NCI-H1105 (cell line): ENCODE results near the gene STARD4.

ENCODE experiments used
- DNase-seq: peaks from one replicate; lab custom pipeline; 2025; lab: John Stamatoyannopoulos, UW

STARD4 gene

GRCh38 chr5:111469903-111470302, 42.4 kb downstream of the STARD4 start:
- no peak for DNase-seq

- DNase-seq = no peak
These were observed 42.9 kb downstream of the STARD4 start for GRCh38 chr5:111469293-111469896.

GRCh38 chr5:111463311-111463710, 49.0 kb downstream of the STARD4 start:
- DNase-seq = peak; percentile 42

- DNase-seq = no peak
These were observed 50.4 kb downstream of the STARD4 start for GRCh38 chr5:111461934-111462333.

DNA sequence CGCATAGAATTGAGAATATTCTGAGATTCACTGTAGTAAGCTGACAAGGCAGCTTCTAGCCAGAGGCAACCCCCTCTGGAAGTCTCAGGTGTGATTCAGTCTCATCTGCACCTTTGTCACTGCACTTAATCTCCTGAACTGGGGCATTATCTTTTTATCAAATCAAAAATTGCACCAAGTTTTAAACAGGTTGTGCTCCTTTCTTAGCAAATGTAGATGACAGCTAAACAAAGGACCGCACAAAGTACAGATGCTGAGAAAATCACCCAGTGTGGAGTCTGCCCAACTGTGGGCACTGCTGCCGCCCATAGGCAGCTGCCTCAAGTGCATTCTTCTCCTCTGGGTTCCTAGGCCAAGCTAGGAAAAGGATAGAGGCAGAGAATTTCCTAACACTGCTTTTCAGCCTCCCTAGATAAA, 51.1 kb downstream of the STARD4 start:
- no peak for DNase-seq

GRCh38 chr5:111454776-111455175, 57.6 kb downstream of the STARD4 start:
- DNase-seq = no peak

DNA sequence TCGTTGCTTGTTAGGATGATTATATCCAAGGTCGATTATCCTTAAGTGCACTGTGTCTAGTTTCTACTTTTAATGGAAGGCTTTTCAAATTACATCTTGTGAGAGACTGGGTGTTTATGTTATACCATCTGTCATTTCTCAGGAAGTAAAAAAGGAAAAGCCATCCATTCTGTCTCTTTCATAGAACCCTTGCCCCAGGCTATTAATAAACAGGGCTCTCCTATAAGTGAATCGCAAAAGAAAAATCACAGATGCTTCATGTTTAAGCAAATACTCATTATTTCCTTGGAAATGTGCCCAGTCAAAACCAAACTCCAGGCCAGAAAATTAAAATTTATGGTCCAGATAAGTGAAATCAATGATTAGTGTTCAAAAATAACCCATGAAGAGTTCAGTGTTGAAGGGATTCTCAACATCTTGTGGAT, 58.1 kb downstream of the STARD4 start:
- peak; percentile 71 for DNase-seq

- peak; percentile 4 for DNase-seq
These were observed 58.6 kb downstream of the STARD4 start for GRCh38 chr5:111453747-111454146.

DNA sequence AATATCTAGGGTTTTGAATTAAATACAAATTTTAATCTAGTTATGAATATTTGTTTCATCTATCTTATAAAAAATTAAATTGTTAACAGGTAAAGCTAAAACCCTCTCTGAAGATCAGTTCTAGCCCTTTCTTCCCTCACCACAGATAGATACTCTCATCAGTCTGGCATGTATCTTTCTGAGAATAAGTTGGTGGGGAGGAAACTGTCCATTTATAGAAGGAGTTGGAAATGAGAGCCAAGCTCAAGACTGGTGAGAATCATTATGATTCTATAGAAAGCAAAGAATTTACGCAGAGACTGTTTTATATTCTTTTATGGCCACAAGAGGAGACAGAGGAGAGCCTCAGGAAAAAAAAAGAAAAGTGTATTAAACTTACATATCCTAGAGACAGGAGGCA, 59.0 kb downstream of the STARD4 start:
- DNase-seq = no peak

- peak; percentile 21 for DNase-seq
These were observed 64.5 kb downstream of the STARD4 start for GRCh38 chr5:111447822-111448221.

- DNase-seq = no peak
These were observed 65.2 kb downstream of the STARD4 start for GRCh38 chr5:111447099-111447498.
